OCI-LY3 (cell line): ENCODE results near the gene F11R.

ENCODE experiments used
- H2AFZ ChIP-seq: fragments of 200-600, 300-600 bp; shearing (Covaris generic); 2 replicates; pipeline ENCODE4 v1.6.0; 2014; ENCODE audit warnings: antibody characterized with exemption, low read depth, low read length
- H3K27ac ChIP-seq: fragments of 200-600, 300-600 bp; sonication (generic); 2 replicates; pipeline ENCODE4 v1.5.1; 2014; ENCODE audit warnings: mild to moderate bottlenecking, low read length, moderate library complexity, mixed read lengths
- H3K27me3 ChIP-seq: fragments of 200-600, 300-600 bp; sonication (generic); 2 replicates; pipeline ENCODE4 v1.6.1; 2014; ENCODE audit warnings: low read depth, low read length, mixed read lengths
- H3K36me3 ChIP-seq: fragments of 200-600, 300-600 bp; sonication (generic); replicated peaks from 2 replicates; pipeline ENCODE3; 2014; ENCODE audit warnings: low read depth, low read length, mixed read lengths
- H3K4me1 ChIP-seq: fragments of 300-600, 200-600 bp; sonication (generic); 2 replicates; pipeline ENCODE4 v1.6.1; 2014; ENCODE audit warnings: low read length, mixed read lengths
- H3K4me2 ChIP-seq: fragments of 200-600, 300-600 bp; sonication (generic); 2 replicates; pipeline ENCODE4 v1.6.1; 2014; ENCODE audit warnings: low read length, mixed read lengths
- H3K4me3 ChIP-seq: fragments of 300-600, 200-600 bp; sonication (generic); 2 replicates; pipeline ENCODE4 v1.5.1; 2014; ENCODE audit warnings: antibody characterized with exemption, mild to moderate bottlenecking, low read length, moderate library complexity
- H3K79me2 ChIP-seq: fragments of 300-600, 200-600 bp; shearing (Covaris generic); 2 replicates; pipeline ENCODE4 v1.6.1; 2014; ENCODE audit warnings: mild to moderate bottlenecking, low read length, mixed read lengths
- H3K9ac ChIP-seq: fragments of 300-600, 200-600 bp; shearing (Covaris generic); 2 replicates; pipeline ENCODE4 v1.6.0; 2014; ENCODE audit warnings: mild to moderate bottlenecking, low read length, moderate library complexity
- H3K9me3 ChIP-seq: fragments of 200-600, 300-600 bp; shearing (Covaris generic); 2 replicates; pipeline ENCODE4 v1.6.1; 2014; ENCODE audit warnings: low read length, mixed read lengths; ENCODE audit not compliant: insufficient read depth
- H4K20me1 ChIP-seq: fragments of 200-600, 300-600 bp; sonication (generic); 2 replicates; pipeline ENCODE4 v1.6.1; 2016; ENCODE audit warnings: low read length, mixed read lengths; ENCODE audit not compliant: insufficient read depth
- EZH2phosphoT487 ChIP-seq: fragments of 200-600 bp; shearing (Covaris generic); IDR thresholded peaks from 2 replicates; pipeline ENCODE4 v1.6.1; 2018; ENCODE audit warnings: antibody characterized with exemption, mixed run types, low read depth
- TF ChIP-seq, protein P1 (sequence below): fragments of 200-600, 300-600 bp; sonication (generic); IDR thresholded peaks from 2 replicates; pipeline ENCODE4 v1.5.1; 2014; ENCODE audit warnings: antibody characterized with exemption, low read length, low read depth

Gene F11R

DNA sequence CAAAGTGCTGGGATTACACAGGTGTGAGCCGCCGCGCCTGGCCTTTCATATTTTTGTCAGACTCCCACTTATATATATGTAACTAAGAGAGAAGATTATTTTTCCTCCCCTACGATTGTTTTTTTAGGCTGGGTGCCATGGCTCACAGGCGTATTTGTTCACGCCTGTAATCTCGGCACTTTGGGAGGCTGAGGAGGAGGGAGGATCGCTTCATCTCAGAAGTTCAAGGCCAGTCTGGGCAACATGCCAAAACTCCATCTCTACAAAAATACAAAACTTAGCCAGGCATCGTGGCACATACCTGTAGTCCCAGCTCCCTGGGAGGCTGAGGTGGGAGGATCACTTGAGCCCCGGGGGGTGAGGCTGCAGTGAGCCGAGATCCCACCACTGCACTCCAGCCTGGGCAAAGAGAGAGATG lies 42.4 kb downstream of the F11R start:
- Histone ChIP-seq H3K9ac (no peak overlapping the region), H4K20me1 (no peaks in the 10 kb centered on the region), H3K27me3 (no peaks in the 10 kb centered on the region), H3K4me3 (no peak overlapping the region), H3K4me2 (no peak overlapping the region), H3K4me1 (no peaks in the 10 kb centered on the region), H3K9me3 (no peaks in the 10 kb centered on the region), H3K27ac (no peak overlapping the region), H3K79me2 (no peaks in the 10 kb centered on the region), H2AFZ (no peak overlapping the region), H3K36me3 (no peaks in the 10 kb centered on the region)
- TF ChIP-seq, protein P1, sequence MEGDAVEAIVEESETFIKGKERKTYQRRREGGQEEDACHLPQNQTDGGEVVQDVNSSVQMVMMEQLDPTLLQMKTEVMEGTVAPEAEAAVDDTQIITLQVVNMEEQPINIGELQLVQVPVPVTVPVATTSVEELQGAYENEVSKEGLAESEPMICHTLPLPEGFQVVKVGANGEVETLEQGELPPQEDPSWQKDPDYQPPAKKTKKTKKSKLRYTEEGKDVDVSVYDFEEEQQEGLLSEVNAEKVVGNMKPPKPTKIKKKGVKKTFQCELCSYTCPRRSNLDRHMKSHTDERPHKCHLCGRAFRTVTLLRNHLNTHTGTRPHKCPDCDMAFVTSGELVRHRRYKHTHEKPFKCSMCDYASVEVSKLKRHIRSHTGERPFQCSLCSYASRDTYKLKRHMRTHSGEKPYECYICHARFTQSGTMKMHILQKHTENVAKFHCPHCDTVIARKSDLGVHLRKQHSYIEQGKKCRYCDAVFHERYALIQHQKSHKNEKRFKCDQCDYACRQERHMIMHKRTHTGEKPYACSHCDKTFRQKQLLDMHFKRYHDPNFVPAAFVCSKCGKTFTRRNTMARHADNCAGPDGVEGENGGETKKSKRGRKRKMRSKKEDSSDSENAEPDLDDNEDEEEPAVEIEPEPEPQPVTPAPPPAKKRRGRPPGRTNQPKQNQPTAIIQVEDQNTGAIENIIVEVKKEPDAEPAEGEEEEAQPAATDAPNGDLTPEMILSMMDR, result no peak
- no peak for TF ChIP-seq EZH2phosphoT487

DNA sequence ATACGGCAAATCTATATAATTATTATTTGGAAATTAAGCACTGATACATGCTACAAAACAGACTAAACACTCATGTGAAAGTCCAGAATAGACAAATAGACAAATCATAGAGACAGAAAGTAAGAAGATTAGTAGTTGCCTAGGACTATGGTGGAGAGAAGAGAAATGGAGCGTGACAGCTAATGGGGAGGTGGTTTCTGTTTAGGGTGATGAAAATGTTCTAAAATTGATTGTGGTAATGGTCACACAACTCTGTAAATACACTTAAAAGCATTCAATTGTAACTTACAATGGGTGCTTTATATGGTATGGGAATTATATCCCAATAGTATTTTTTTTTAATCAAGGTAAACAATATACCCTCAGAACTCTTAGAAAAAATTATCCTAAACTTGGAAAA lies 45.9 kb downstream of the F11R start:
- no peaks in the 10 kb centered on the region for H3K36me3 ChIP-seq
- no peaks in the 10 kb centered on the region for H3K9me3 ChIP-seq
- TF ChIP-seq, protein P1, result no peak
- TF ChIP-seq EZH2phosphoT487, result no peak
- no peak overlapping the region for H3K4me2 ChIP-seq
- no peak overlapping the region for H3K4me3 ChIP-seq
- no peaks in the 10 kb centered on the region for H3K79me2 ChIP-seq
- H2AFZ ChIP-seq, result no peak overlapping the region
- no peak overlapping the region for H3K27ac ChIP-seq
- H3K4me1 ChIP-seq, result peaks cover 9% of the 10 kb centered on the region
- H4K20me1 ChIP-seq, result no peaks in the 10 kb centered on the region
- no peak overlapping the region for H3K9ac ChIP-seq
- no peaks in the 10 kb centered on the region for H3K27me3 ChIP-seq

DNA sequence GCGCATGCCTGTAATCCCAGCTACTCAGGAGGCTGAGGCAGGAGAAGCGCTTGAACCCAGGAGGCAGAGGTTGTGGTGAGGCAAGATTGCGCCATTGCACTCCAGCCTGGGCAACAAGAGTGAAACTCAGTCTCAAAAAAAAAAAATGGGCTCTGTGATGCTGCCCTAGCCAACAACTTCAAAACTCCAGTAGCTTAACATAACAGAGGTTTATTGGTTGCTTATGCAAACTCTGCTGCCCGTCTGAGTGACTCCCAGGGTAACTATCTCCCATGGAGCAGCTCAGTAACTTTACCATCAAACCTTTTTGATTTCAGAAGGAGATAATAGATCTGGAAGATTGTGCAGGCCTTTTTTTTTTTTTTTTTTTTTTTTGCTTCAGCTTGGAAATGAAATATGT lies 47.5 kb downstream of the F11R start:
- H3K27me3 ChIP-seq, result no peaks in the 10 kb centered on the region
- TF ChIP-seq, protein P1, result no peak
- TF ChIP-seq EZH2phosphoT487, result no peak
- peaks cover 9% of the 10 kb centered on the region for H3K4me1 ChIP-seq
- no peaks in the 10 kb centered on the region for H4K20me1 ChIP-seq
- no peaks in the 10 kb centered on the region for H3K79me2 ChIP-seq
- H2AFZ ChIP-seq, result no peak overlapping the region
- H3K9me3 ChIP-seq, result no peaks in the 10 kb centered on the region
- no peak overlapping the region for H3K4me2 ChIP-seq
- H3K27ac ChIP-seq, result no peak overlapping the region
- no peak overlapping the region for H3K4me3 ChIP-seq
- H3K9ac ChIP-seq, result no peak overlapping the region
- no peaks in the 10 kb centered on the region for H3K36me3 ChIP-seq

DNA sequence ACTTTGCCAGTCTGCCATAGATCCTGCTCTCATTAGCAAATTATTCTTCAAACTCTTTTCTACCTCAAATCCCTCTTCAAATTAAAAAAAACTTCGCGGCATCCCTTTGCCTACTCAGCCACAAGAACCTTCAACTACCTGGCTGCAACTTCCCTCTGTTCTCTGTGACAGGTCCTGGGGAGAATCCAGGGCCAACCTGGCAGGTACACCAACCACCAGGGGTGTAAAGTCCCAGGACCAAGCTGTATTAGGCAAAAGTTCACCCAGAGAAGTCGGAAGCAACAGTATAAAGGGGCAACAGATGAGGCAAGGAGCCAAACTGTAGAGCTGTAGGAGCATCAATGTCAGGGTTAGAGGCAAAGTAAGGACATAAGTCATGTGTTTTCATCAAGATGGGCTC lies 48.0 kb downstream of the F11R start:
- H2AFZ ChIP-seq, result no peak overlapping the region
- no peak overlapping the region for H3K4me2 ChIP-seq

More for the DNA sequence above, 48.0 kb downstream of the F11R start:
- H3K4me3 ChIP-seq, result no peak overlapping the region
- no peaks in the 10 kb centered on the region for H3K27me3 ChIP-seq
- no peaks in the 10 kb centered on the region for H4K20me1 ChIP-seq
- no peaks in the 10 kb centered on the region for H3K36me3 ChIP-seq
- no peak overlapping the region for H3K9ac ChIP-seq
- peaks cover 9% of the 10 kb centered on the region for H3K4me1 ChIP-seq
- H3K27ac ChIP-seq, result no peak overlapping the region
- no peaks in the 10 kb centered on the region for H3K9me3 ChIP-seq
- no peaks in the 10 kb centered on the region for H3K79me2 ChIP-seq
- TF ChIP-seq EZH2phosphoT487, result no peak
- TF ChIP-seq, protein P1, result no peak
